ENCODE results near the gene IRF4.

IRF4 gene

DNA sequence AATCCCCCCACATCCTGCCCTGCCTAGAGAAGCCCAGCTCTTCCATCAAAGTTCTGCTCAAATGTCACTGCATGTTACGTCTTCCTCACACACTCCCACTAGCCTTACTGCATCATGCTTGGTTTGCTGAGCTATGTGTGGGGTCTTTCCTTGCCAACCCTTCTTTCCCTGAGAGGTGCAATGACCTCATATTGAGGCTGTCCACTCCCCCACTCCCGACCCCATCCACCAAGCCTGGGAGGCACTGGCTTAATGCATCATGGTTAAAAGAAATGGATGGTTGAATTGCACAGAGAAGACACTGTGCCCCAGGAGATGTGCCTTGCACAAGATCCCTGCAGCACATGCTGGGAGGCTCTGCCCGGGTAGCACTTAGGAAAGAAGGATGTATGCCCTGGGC is 7.7 kb upstream of the IRF4 start:
- no peak for TF ChIP-seq CTCF (IDR thresholded peaks at IDR 0.05; ENCODE audit: insufficient read depth, low read length, poor library complexity, severe bottlenecking)
- no peak for TF ChIP-seq EZH2phosphoT487 (conservative IDR thresholded peaks at IDR 0.05; ENCODE audit: low read length)
- Histone ChIP-seq H3K9me2 (replicated peaks; ENCODE audit: insufficient read depth, low read length) (no peaks in the 10 kb centered on the region), H4K20me1 (ENCODE audit: low read depth, low read length) (no peaks in the 10 kb centered on the region), H3K9ac (ENCODE audit: low read length) (no peak overlapping the region), H3K27me3 (ENCODE audit: low read length) (no peaks in the 10 kb centered on the region), H3F3A (ENCODE audit: insufficient read depth) (0 out of 2 replicates have a peak, but pooled peaks cover under 1% of the 10 kb centered on the region), H3K79me2 (ENCODE audit: insufficient read depth, low read length) (no peaks in the 10 kb centered on the region), H3K27ac (ENCODE audit: low read depth, low read length) (no peak overlapping the region), H3K36me3 (ENCODE audit: low read length) (no peaks in the 10 kb centered on the region), H2AFZ (ENCODE audit: low read depth, low read length, severe bottlenecking) (no peak overlapping the region), H3K4me2 (ENCODE audit: low read depth, low read length, poor library complexity, severe bottlenecking) (no peak overlapping the region), H3K4me3 (ENCODE audit: insufficient read depth, low read length, poor library complexity, severe bottlenecking) (no peak overlapping the region), H3K9me3 (ENCODE audit: insufficient read depth, low read length) (no peaks in the 10 kb centered on the region)

DNA sequence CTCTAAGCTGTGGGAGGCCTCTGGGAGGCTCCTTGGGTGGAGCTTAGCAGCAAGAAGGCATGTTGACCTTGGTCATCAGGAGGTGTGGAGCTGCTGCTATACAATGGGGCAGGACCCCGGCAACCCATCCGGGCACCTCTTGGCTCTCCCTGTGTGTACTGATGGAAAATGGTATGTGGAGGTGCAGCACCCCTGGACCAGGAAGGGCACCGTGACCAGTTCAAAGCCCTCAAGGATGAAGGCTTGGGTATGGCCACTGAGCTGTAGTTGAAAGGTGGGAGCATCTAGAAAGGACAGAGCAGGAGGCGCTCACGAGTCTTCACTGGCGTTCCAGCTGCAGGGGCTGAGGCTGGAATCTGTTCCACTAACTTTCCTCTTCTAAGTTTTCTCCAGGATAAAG is 6.7 kb upstream of the IRF4 start:
- H3K27me3 ChIP-seq (ENCODE audit: low read length): no peaks in the 10 kb centered on the region
- no peaks in the 10 kb centered on the region for H3K36me3 ChIP-seq (ENCODE audit: low read length)
- no peak overlapping the region for H3K4me3 ChIP-seq (ENCODE audit: insufficient read depth, low read length, poor library complexity, severe bottlenecking)
- H3K79me2 ChIP-seq (ENCODE audit: insufficient read depth, low read length): no peaks in the 10 kb centered on the region
- TF ChIP-seq CTCF (IDR thresholded peaks at IDR 0.05; ENCODE audit: insufficient read depth, low read length, poor library complexity, severe bottlenecking) (no peak), EZH2phosphoT487 (conservative IDR thresholded peaks at IDR 0.05; ENCODE audit: low read length) (no peak)
- H3K9me2 ChIP-seq (replicated peaks; ENCODE audit: insufficient read depth, low read length): no peaks in the 10 kb centered on the region
- H3K4me2 ChIP-seq (ENCODE audit: low read depth, low read length, poor library complexity, severe bottlenecking): no peak overlapping the region
- no peaks in the 10 kb centered on the region for H4K20me1 ChIP-seq (ENCODE audit: low read depth, low read length)
- no peak overlapping the region for H2AFZ ChIP-seq (ENCODE audit: low read depth, low read length, severe bottlenecking)
- no peak overlapping the region for H3K9ac ChIP-seq (ENCODE audit: low read length)
- no peak overlapping the region for H3K27ac ChIP-seq (ENCODE audit: low read depth, low read length)
- H3K9me3 ChIP-seq (ENCODE audit: insufficient read depth, low read length): no peaks in the 10 kb centered on the region
- no peaks in the 10 kb centered on the region for H3F3A ChIP-seq (ENCODE audit: insufficient read depth)

DNA sequence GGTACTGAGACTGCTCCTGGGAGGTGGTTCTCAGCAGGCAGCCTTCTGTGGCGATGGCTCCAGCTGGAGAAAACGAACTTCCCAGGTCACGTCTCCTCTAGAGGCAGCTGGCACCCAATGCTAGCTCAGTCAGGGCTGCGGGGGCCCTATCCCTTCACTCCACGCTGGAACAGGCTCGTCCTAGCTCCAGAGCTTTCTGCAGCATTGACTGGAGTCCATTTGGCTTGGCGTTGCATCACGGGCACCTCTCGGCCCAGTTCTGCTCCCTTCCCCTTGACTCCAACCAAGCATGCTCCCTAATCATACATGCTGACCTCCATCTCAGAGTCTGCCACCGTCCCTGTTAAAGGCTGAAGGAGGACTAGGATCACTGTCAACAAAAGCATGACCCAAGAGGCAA is 5.9 kb upstream of the IRF4 start:
- Histone ChIP-seq H3K27ac (ENCODE audit: low read depth, low read length) (no peak overlapping the region), H3K4me2 (ENCODE audit: low read depth, low read length, poor library complexity, severe bottlenecking) (no peak overlapping the region), H3K9ac (ENCODE audit: low read length) (no peak overlapping the region), H3F3A (ENCODE audit: insufficient read depth) (no peaks in the 10 kb centered on the region), H3K4me3 (ENCODE audit: insufficient read depth, low read length, poor library complexity, severe bottlenecking) (no peak overlapping the region), H3K36me3 (ENCODE audit: low read length) (no peaks in the 10 kb centered on the region), H3K9me2 (replicated peaks; ENCODE audit: insufficient read depth, low read length) (no peaks in the 10 kb centered on the region), H3K9me3 (ENCODE audit: insufficient read depth, low read length) (no peaks in the 10 kb centered on the region), H2AFZ (ENCODE audit: low read depth, low read length, severe bottlenecking) (no peak overlapping the region), H4K20me1 (ENCODE audit: low read depth, low read length) (no peaks in the 10 kb centered on the region), H3K79me2 (ENCODE audit: insufficient read depth, low read length) (no peaks in the 10 kb centered on the region), H3K27me3 (ENCODE audit: low read length) (no peaks in the 10 kb centered on the region)
- TF ChIP-seq CTCF (IDR thresholded peaks at IDR 0.05; ENCODE audit: insufficient read depth, low read length, poor library complexity, severe bottlenecking): no peak
- TF ChIP-seq EZH2phosphoT487 (conservative IDR thresholded peaks at IDR 0.05; ENCODE audit: low read length): no peak
